Colonic mucosa (tissue), 4 donors: ENCODE results near the gene OR52R1. TPM values are rescaled to one million over a fixed set of nuclear protein-coding genes. Genes with fewer than 3 reads are reported as not detected.

Experiments
- DNase-seq: peaks from one replicate; pipeline ENCODE4 v3.0.0-alpha.2; 2020
- H3K27ac ChIP-seq: fragments of 200-600 bp; one replicate; pipeline ENCODE4 v1.8.0; 2021
- H3K27me3 ChIP-seq: fragments of 200-600 bp; one replicate; pipeline ENCODE4 v1.8.0; 2021
- H3K36me3 ChIP-seq: fragments of 200-600 bp; one replicate; pipeline ENCODE4 v1.8.0; 2021
- H3K4me1 ChIP-seq: fragments of 200-600 bp; one replicate; pipeline ENCODE4 v1.8.0; 2021; ENCODE audit warnings: mild to moderate bottlenecking
- H3K4me3 ChIP-seq: fragments of 200-600 bp; one replicate; pipeline ENCODE4 v1.8.0; 2021
- H3K9ac ChIP-seq, 2 donors: one replicate each; pipeline ENCODE4 v1.7.0; 2013; ENCODE audit warnings: control low read depth in 2 of 2, low read depth in 2 of 2, low read length in 2 of 2
- H3K9me3 ChIP-seq: fragments of 200-600 bp; one replicate; pipeline ENCODE4 v1.8.0; 2021
- CTCF ChIP-seq: fragments of 200-600 bp; IDR thresholded peaks from one replicate; pipeline ENCODE4 v1.8.0; 2022; ENCODE audit warnings: antibody characterized with exemption, mild to moderate bottlenecking
- intact Hi-C: fragments of 100-400 bp; cut with DNase I; formaldehyde crosslinking; loops from one replicate; pipeline ENCODE4 v1.14.1; 2022
- total RNA-seq, 2 donors: library from RNA; stranded (reverse); fragmentation: NEBNext Ultra II Directional in 1 of 2; extraction: Animal tissue kit (Norgen Biotek cat#: 25700) in 1 of 2; gene quantifications; one replicate each; pipeline ENCODE4 v1.2.1, GENCODE V29; 2021
- donor health status: healthy.
- donor health status: DM: no; HTN: no; CAD: no.
- donor health status: DM: no; HTN: no; CAD: no.

Gene OR52R1
- total RNA-seq, 2 donors from 2014 or later, result not detected

- no peak overlapping the region for H3K4me3 ChIP-seq
- H3K9ac ChIP-seq, result no peak overlapping the region
- no peaks in the 10 kb centered on the region for H3K36me3 ChIP-seq
- H3K9me3 ChIP-seq, result no peaks in the 10 kb centered on the region
- no peaks in the 10 kb centered on the region for H3K27me3 ChIP-seq
- no peak overlapping the region for H3K27ac ChIP-seq
- TF ChIP-seq CTCF, result no peak
- no peak for DNase-seq
- intact Hi-C loops, result no loop called here
- no peaks in the 10 kb centered on the region for H3K4me1 ChIP-seq
These were observed 26.2 kb upstream of the OR52R1 start for GRCh38 chr11:4830346-4830745.

- H3K4me3 ChIP-seq, result no peak overlapping the region
- H3K27me3 ChIP-seq, result no peaks in the 10 kb centered on the region
- H3K9me3 ChIP-seq, result no peaks in the 10 kb centered on the region
- intact Hi-C loops, result loop anchor here (5.0 kb wide), 1 partner anchor 189 kb away; the partner anchor contains the start of gene OR51D1
- TF ChIP-seq CTCF, result peak; percentile 27
- H3K36me3 ChIP-seq, result no peaks in the 10 kb centered on the region
- H3K9ac ChIP-seq, result no peak overlapping the region
- no peak overlapping the region for H3K27ac ChIP-seq
- H3K4me1 ChIP-seq, result no peaks in the 10 kb centered on the region
- no peak for DNase-seq
These were observed 22.2 kb upstream of the OR52R1 start for GRCh38 chr11:4826425-4826824.

GRCh38 chr11:4825132-4825531 is 21.0 kb upstream of the OR52R1 start:
- TF ChIP-seq CTCF, result no peak
- no peaks in the 10 kb centered on the region for H3K9me3 ChIP-seq
- H3K4me3 ChIP-seq, result no peak overlapping the region
- H3K4me1 ChIP-seq, result no peaks in the 10 kb centered on the region
- no peaks in the 10 kb centered on the region for H3K27me3 ChIP-seq
- DNase-seq, result no peak
- H3K27ac ChIP-seq, result no peak overlapping the region
- H3K9ac ChIP-seq, result no peak overlapping the region
- intact Hi-C loops, result loop anchor here (5.0 kb wide), 1 partner anchor 188 kb away; the partner anchor contains the start of gene OR51D1
- H3K36me3 ChIP-seq, result no peaks in the 10 kb centered on the region

- H3K9ac ChIP-seq, result no peak within 1 kb of the TSS
- H3K36me3 ChIP-seq, result no peaks in the 10 kb centered on the region
- H3K9me3 ChIP-seq, result no peaks in the 10 kb centered on the region
- no peak within 1 kb of the TSS for H3K4me3 ChIP-seq
- no peak for DNase-seq
- no peaks in the 10 kb centered on the region for H3K4me1 ChIP-seq
- H3K27ac ChIP-seq, result no peak within 1 kb of the TSS
- intact Hi-C loops, result no loop called here
- no peak for TF ChIP-seq CTCF
- no peaks in the 10 kb centered on the region for H3K27me3 ChIP-seq
These were observed 16.8 kb upstream of the OR52R1 start, which contains the start of gene OR51F2 for GRCh38 chr11:4821021-4821420. OR51F2 (plus strand) TSS chr11:4821321; CDS start chr11:4821422, 101 bp downstream.

GRCh38 chr11:4809246-4809645 is 5.1 kb upstream of the OR52R1 start:
- Histone ChIP-seq H3K27me3 (no peaks in the 10 kb centered on the region), H3K4me1 (no peaks in the 10 kb centered on the region), H3K27ac (no peak overlapping the region), H3K9me3 (no peaks in the 10 kb centered on the region), H3K36me3 (no peaks in the 10 kb centered on the region), H3K9ac (no peak overlapping the region), H3K4me3 (no peak overlapping the region)
- no peak for TF ChIP-seq CTCF
- intact Hi-C loops, result no loop called here
- DNase-seq, result no peak
